Spleen (tissue), 11 donors: ENCODE data around the gene NAB1. TPM values are rescaled to one million over a fixed set of nuclear protein-coding genes. Genes with fewer than 3 reads are reported as not detected.

Source experiments
- DNase-seq: peaks from one replicate; pipeline ENCODE4 v3.0.0-alpha.2; 2020
- H3K27ac ChIP-seq, 8 donors: fragments of 200-600 bp; sonication (generic) in 7 of 8; 1 replicate in 4 of 8; 2 replicates in 4 of 8; pipeline versions ENCODE4 v1.5.0 to v1.8.0; 2016 to 2021; ENCODE audit warnings: inconsistent platforms in 4 of 8, mild to moderate bottlenecking in 4 of 8, moderate library complexity in 1 of 8
- H3K27me3 ChIP-seq, 7 donors: fragments of 200-600 bp; sonication (generic) in 6 of 7; replicated peaks in 1 of 7; 1 replicate in 4 of 7; 2 replicates in 3 of 7; pipeline versions ENCODE4 v1.5.0 to v1.8.0; 2016 to 2021; ENCODE audit warnings: inconsistent platforms in 3 of 7, mild to moderate bottlenecking in 1 of 7
- H3K36me3 ChIP-seq, 6 donors: fragments of 200-600 bp; sonication (generic) in 5 of 6; 1 replicate in 4 of 6; 2 replicates in 2 of 6; pipeline versions ENCODE4 v1.5.0 to v1.8.0; 2016 to 2021; ENCODE audit warnings: inconsistent platforms in 2 of 6
- H3K4me1 ChIP-seq, 6 donors: fragments of 200-600 bp; sonication (generic) in 5 of 6; 1 replicate in 3 of 6; 2 replicates in 3 of 6; pipeline versions ENCODE4 v1.5.0 to v1.8.0; 2016 to 2021; ENCODE audit warnings: inconsistent platforms in 3 of 6
- H3K4me3 ChIP-seq, 8 donors: fragments of 200-600 bp; sonication (generic) in 7 of 8; 1 replicate in 4 of 8; 2 replicates in 4 of 8; pipeline versions ENCODE4 v1.5.0 to v1.8.0; 2016 to 2021; ENCODE audit warnings: inconsistent platforms in 4 of 8, mild to moderate bottlenecking in 4 of 8, moderate library complexity in 2 of 8
- H3K9me3 ChIP-seq, 8 donors: fragments of 200-600 bp; sonication (generic) in 7 of 8; 1 replicate in 4 of 8; 2 replicates in 4 of 8; pipeline versions ENCODE4 v1.5.0 to v1.8.0; 2016 to 2021; ENCODE audit warnings: inconsistent platforms in 4 of 8
- POLR2A ChIP-seq, 3 donors: fragments of 450-650 bp; IDR thresholded peaks; one replicate each; pipeline ENCODE4 v1.5.1; 2017; ENCODE audit warnings: antibody characterized with exemption in 3 of 3, mild to moderate bottlenecking in 1 of 3
- POLR2AphosphoS5 ChIP-seq, 3 donors: sonication (generic); formaldehyde crosslinking; IDR thresholded peaks; one replicate each; pipeline ENCODE4 v1.5.1; 2017; ENCODE audit warnings: antibody characterized with exemption in 3 of 3
- WGBS, 5 donors: extraction: QIAGEN DNeasy Blood & Tissue Kit in 3 of 5; methylation state at CpG; one replicate each; pipeline versions ENCODE4 v1.1.5 to v1.1.7; 2013 to 2018; 5-methylcytosine and 5-hydroxymethylcytosine counted together
- intact Hi-C: fragments of 100-400 bp; cut with DNase I; formaldehyde crosslinking; loops from one replicate; pipeline ENCODE4 v1.15.0; 2023; ENCODE audit warnings: low total_unique reads
- polyA plus RNA-seq, 3 donors: library from polyadenylated mRNA; stranded (reverse); fragments of 200-250 nt; gene quantifications; one replicate each; pipeline ENCODE4 v1.2.1, GENCODE V29; 2013
- total RNA-seq, 7 donors: library from RNA; depleted of rRNA in 3 of 7; stranded (reverse); fragments of >200 nt in 3 of 7; fragmentation: NEBNext Ultra II Directional in 4 of 7; extraction: Animal tissue kit (Norgen Biotek cat#: 25700) in 4 of 7; gene quantifications; one replicate each; pipeline versions ENCODE4 v1.1.0 to v1.2.1, GENCODE V29; 2016 to 2021
- TF ChIP-seq, protein P1 (sequence below), 11 experiments: fragments of 200-600 bp in 7 of 11; fragments of 450-650 bp in 4 of 11; sonication (generic) in 4 of 11; IDR thresholded peaks in 8 of 11; conservative IDR thresholded peaks in 3 of 11; 1 replicate in 7 of 11; 2 replicates in 4 of 11; pipeline versions ENCODE4 v1.4.0 to v1.8.0; 2016 to 2021; ENCODE audit warnings: antibody characterized with exemption in 11 of 11, inconsistent platforms in 4 of 11, mild to moderate bottlenecking in 1 of 11
- donor health status: healthy with polysubstance abuse.
- donor health status: DM: no; HTN: no; CAD: no; lungs with moderate emphysema.
- donor health status: DM: no; HTN: no; CAD: no.
- donor health status: Bipolar disorder and iron deficiency.
- donor health status: healthy.
- donor health status: DM: no; HTN: no; CAD: no.
- donor health status: DM: yes; HTN: yes; CAD: no.

Gene NAB1
- total and polyA plus RNA-seq, 10 donors: 8.8 to 44.7 (median 27.9) TPM

- Histone ChIP-seq H3K27ac (no peak overlapping the region), H3K4me1 (no peaks in the 10 kb centered on the region), H3K4me3 (no peak overlapping the region), H3K27me3 (no peaks in the 10 kb centered on the region), H3K36me3 (no peaks in the 10 kb centered on the region), H3K9me3 (no peaks in the 10 kb centered on the region)
- no peak for DNase-seq
- TF ChIP-seq, protein P1, sequence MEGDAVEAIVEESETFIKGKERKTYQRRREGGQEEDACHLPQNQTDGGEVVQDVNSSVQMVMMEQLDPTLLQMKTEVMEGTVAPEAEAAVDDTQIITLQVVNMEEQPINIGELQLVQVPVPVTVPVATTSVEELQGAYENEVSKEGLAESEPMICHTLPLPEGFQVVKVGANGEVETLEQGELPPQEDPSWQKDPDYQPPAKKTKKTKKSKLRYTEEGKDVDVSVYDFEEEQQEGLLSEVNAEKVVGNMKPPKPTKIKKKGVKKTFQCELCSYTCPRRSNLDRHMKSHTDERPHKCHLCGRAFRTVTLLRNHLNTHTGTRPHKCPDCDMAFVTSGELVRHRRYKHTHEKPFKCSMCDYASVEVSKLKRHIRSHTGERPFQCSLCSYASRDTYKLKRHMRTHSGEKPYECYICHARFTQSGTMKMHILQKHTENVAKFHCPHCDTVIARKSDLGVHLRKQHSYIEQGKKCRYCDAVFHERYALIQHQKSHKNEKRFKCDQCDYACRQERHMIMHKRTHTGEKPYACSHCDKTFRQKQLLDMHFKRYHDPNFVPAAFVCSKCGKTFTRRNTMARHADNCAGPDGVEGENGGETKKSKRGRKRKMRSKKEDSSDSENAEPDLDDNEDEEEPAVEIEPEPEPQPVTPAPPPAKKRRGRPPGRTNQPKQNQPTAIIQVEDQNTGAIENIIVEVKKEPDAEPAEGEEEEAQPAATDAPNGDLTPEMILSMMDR (IDR thresholded peaks at IDR 0.05 in 8 of 11, conservative IDR thresholded peaks at IDR 0.05 in 3 of 11): no peak
- TF ChIP-seq POLR2A (IDR thresholded peaks at IDR 0.05) (no peak), POLR2AphosphoS5 (IDR thresholded peaks at IDR 0.05) (no peak)
- intact Hi-C loops: no loop called here
- WGBS, 5 donors: 46 to 64% (median 51%) methylated on average over 7 of the region's 7 CpGs
Measured at GRCh38 chr2:190718652-190719526, 70.0 kb downstream of the NAB1 start.

- no peak for DNase-seq
- intact Hi-C loops: no loop called here
- Histone ChIP-seq H3K27ac (no peak overlapping the region), H3K36me3 (no peaks in the 10 kb centered on the region), H3K27me3 (no peaks in the 10 kb centered on the region), H3K4me1 (no peaks in the 10 kb centered on the region), H3K9me3 (no peaks in the 10 kb centered on the region), H3K4me3 (no peak overlapping the region)
- 78 to 94% (median 85%) methylated on average over 6 of the region's 6 CpGs for WGBS, 5 donors
- TF ChIP-seq POLR2A (IDR thresholded peaks at IDR 0.05) (no peak), POLR2AphosphoS5 (IDR thresholded peaks at IDR 0.05) (no peak)
- TF ChIP-seq, protein P1 (IDR thresholded peaks at IDR 0.05 in 8 of 11, conservative IDR thresholded peaks at IDR 0.05 in 3 of 11): no peak
Measured at GRCh38 chr2:190720276-190720675, 71.4 kb downstream of the NAB1 start.

DNA sequence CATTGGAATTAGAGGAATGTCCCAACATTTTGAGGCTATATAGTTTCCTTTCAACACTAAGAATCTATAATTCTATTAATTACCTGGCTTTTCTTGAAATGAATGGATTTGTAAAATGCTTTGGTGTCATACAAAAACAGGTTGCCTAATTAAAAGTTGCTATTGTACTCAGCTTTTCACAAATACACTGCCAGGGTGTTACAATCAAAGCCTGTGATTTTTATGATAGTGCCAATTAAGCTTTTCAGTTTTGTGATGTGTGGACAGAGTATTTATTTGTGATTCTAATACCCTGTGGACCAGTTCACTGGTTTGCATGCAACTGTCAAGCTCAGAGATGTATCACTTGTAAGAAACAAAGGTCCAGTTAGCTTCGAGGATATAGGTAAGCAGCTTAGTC is 71.8 kb downstream of the NAB1 start:
- WGBS, 5 donors: 57 to 86% (median 64%) methylated on average over 1 of the region's 1 CpG
- Histone ChIP-seq H3K27me3 (no peaks in the 10 kb centered on the region), H3K9me3 (no peaks in the 10 kb centered on the region), H3K27ac (no peak overlapping the region), H3K4me3 (no peak overlapping the region), H3K4me1 (no peaks in the 10 kb centered on the region), H3K36me3 (no peaks in the 10 kb centered on the region)
- no peak for DNase-seq
- intact Hi-C loops: no loop called here
- TF ChIP-seq POLR2A (IDR thresholded peaks at IDR 0.05): no peak
- TF ChIP-seq POLR2AphosphoS5 (IDR thresholded peaks at IDR 0.05): no peak
- TF ChIP-seq, protein P1 (IDR thresholded peaks at IDR 0.05 in 8 of 11, conservative IDR thresholded peaks at IDR 0.05 in 3 of 11): no peak

DNA sequence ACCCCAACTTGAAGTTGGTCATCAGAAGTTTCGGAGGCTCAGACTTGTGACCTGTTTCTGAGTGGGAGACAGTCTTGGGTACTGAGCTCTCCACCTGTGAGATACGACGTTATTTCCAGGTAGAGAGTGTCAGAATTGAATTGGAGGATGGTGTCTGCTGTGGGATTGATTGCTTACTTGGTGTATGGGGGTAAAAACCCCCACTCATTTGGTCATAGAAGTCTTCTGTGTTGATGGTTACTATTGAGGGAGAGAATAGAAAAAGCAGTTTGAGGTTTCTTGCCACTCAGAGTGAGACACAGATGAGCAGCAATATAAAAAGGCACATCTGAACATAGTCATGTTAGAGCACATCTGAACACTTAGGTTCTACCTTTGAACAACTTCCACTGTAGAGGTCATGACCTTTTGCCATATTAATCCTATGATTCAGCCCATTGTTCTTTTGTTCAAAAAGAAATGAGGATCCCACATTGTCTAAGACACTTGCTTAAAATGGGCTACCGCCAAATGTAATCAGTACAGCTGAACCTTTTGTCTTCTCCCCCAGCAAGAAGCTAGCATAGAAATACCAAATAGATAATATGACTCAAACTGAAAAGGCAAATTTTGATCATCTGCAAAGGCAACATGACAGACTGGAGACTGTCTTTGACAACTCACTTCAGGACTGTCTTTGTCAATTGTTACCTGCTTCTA is 73.3 kb downstream of the NAB1 start:
- no peak overlapping the region for H3K27ac ChIP-seq
- 74 to 81% (median 76%) methylated on average over 4 of the region's 4 CpGs for WGBS, 5 donors
- H3K4me1 ChIP-seq: no peaks in the 10 kb centered on the region
- H3K27me3 ChIP-seq: no peaks in the 10 kb centered on the region
- no peak for DNase-seq
- no peaks in the 10 kb centered on the region for H3K36me3 ChIP-seq
- no peaks in the 10 kb centered on the region for H3K9me3 ChIP-seq
- intact Hi-C loops: no loop called here
- TF ChIP-seq, protein P1 (IDR thresholded peaks at IDR 0.05 in 8 of 11, conservative IDR thresholded peaks at IDR 0.05 in 3 of 11): no peak
- no peak for TF ChIP-seq POLR2AphosphoS5 (IDR thresholded peaks at IDR 0.05)
- no peak for TF ChIP-seq POLR2A (IDR thresholded peaks at IDR 0.05)
- H3K4me3 ChIP-seq: no peak overlapping the region
